ENCODE measurements around the gene FLOT2. TPM values are rescaled to one million over a fixed set of nuclear protein-coding genes. Genes with fewer than 3 reads are reported as not detected.

Gene FLOT2
- polyA plus RNA-seq, 1 of the 3 experiments (the other 2 are of a cell fraction) = 105 TPM

- Histone ChIP-seq H3K9me3 (no peaks in the 10 kb centered on the region), H3K9me2 (no peaks in the 10 kb centered on the region), H3F3A (replicated peaks; ENCODE audit: insufficient read depth) (no peaks in the 10 kb centered on the region), H3K36me3 (replicated peaks in 1 of 2; ENCODE audit: control insufficient read depth in 1 of 2, insufficient read depth in 2 of 2, low read length in 1 of 2) (peaks cover 17 to 71% of the 10 kb centered on the region in 2 experiments), H3K4me1 (ENCODE audit: control insufficient read depth in 1 of 2, insufficient read depth in 2 of 2, low read depth in 1 of 2, low read length in 1 of 2) (no peaks in the 10 kb centered on the region), H3K4me3 (ENCODE audit: low read depth in 2 of 2, low read length in 1 of 2) (no peak overlapping the region), H3K27me3 (ENCODE audit: insufficient read depth) (no peaks in the 10 kb centered on the region), H3K27ac (ENCODE audit: low read depth in 2 of 2, low read length in 1 of 2) (no peak overlapping the region), H3K9ac (no peak overlapping the region), H2AFZ (ENCODE audit: low read depth) (no peak overlapping the region), H3K79me2 (ENCODE audit: insufficient read depth) (no peaks in the 10 kb centered on the region), H4K20me1 (ENCODE audit: insufficient read depth) (no peaks in the 10 kb centered on the region), H3K4me2 (no peak overlapping the region)
- ChIA-PET POLR2A (interaction anchor here (0.6 kb wide), 1 partner anchor 53 kb away, joined by 3 read pairs; no protein-coding TSS in a partner anchor), CTCF (interaction anchor here (2.1 kb wide), 4 partner anchors 12 to 156 kb away, joined by 5 to 8 read pairs (median 7); partner anchors contain the start of gene TLCD1)
- no peak for TF ChIP-seq USF2 (IDR thresholded peaks at IDR 0.05; ENCODE audit: borderline replicate concordance, low read depth, low read length)
- TF ChIP-seq TCF12 (IDR thresholded peaks at IDR 0.05) = no peak
- 92% methylated on average over 13 of the region's 18 CpGs for WGBS (ENCODE audit: low lambda C conversion rate)
- no peak for DNase-seq
Measured at GRCh38 chr17:28882154-28882895, 15.2 kb downstream of the FLOT2 start.

- Histone ChIP-seq H2AFZ (ENCODE audit: low read depth) (no peak overlapping the region), H3K4me1 (ENCODE audit: control insufficient read depth in 1 of 2, insufficient read depth in 2 of 2, low read depth in 1 of 2, low read length in 1 of 2) (no peaks in the 10 kb centered on the region), H3K9me3 (no peaks in the 10 kb centered on the region), H3K27ac (ENCODE audit: low read depth in 2 of 2, low read length in 1 of 2) (no peak overlapping the region), H3K9ac (no peak overlapping the region), H3K36me3 (replicated peaks in 1 of 2; ENCODE audit: control insufficient read depth in 1 of 2, insufficient read depth in 2 of 2, low read length in 1 of 2) (peaks cover 17 to 71% of the 10 kb centered on the region in 2 experiments), H4K20me1 (ENCODE audit: insufficient read depth) (no peaks in the 10 kb centered on the region), H3K9me2 (no peaks in the 10 kb centered on the region), H3K4me3 (ENCODE audit: low read depth in 2 of 2, low read length in 1 of 2) (no peak overlapping the region), H3F3A (replicated peaks; ENCODE audit: insufficient read depth) (no peaks in the 10 kb centered on the region), H3K79me2 (ENCODE audit: insufficient read depth) (no peaks in the 10 kb centered on the region), H3K27me3 (ENCODE audit: insufficient read depth) (no peaks in the 10 kb centered on the region), H3K4me2 (no peak overlapping the region)
- ChIA-PET POLR2A (no interaction called here), CTCF (interaction anchor here (1.7 to 2.1 kb wide), 5 partner anchors 11 to 155 kb away, joined by 4 to 8 read pairs (median 6); partner anchors contain the start of gene TLCD1)
- 91% methylated on average over 11 of the region's 17 CpGs for whole genome bisulfite sequencing (ENCODE audit: low lambda C conversion rate)
- TF ChIP-seq, protein P1, sequence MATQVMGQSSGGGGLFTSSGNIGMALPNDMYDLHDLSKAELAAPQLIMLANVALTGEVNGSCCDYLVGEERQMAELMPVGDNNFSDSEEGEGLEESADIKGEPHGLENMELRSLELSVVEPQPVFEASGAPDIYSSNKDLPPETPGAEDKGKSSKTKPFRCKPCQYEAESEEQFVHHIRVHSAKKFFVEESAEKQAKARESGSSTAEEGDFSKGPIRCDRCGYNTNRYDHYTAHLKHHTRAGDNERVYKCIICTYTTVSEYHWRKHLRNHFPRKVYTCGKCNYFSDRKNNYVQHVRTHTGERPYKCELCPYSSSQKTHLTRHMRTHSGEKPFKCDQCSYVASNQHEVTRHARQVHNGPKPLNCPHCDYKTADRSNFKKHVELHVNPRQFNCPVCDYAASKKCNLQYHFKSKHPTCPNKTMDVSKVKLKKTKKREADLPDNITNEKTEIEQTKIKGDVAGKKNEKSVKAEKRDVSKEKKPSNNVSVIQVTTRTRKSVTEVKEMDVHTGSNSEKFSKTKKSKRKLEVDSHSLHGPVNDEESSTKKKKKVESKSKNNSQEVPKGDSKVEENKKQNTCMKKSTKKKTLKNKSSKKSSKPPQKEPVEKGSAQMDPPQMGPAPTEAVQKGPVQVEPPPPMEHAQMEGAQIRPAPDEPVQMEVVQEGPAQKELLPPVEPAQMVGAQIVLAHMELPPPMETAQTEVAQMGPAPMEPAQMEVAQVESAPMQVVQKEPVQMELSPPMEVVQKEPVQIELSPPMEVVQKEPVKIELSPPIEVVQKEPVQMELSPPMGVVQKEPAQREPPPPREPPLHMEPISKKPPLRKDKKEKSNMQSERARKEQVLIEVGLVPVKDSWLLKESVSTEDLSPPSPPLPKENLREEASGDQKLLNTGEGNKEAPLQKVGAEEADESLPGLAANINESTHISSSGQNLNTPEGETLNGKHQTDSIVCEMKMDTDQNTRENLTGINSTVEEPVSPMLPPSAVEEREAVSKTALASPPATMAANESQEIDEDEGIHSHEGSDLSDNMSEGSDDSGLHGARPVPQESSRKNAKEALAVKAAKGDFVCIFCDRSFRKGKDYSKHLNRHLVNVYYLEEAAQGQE (IDR thresholded peaks at IDR 0.05; ENCODE audit: low read depth, low read length) = no peak
- TF ChIP-seq GABPA (IDR thresholded peaks at IDR 0.05; ENCODE audit: low read depth) = no peak
- no peak for TF ChIP-seq IRF3 (IDR thresholded peaks at IDR 0.05; ENCODE audit: low read depth, low read length)
- TF ChIP-seq ZBTB33 (IDR thresholded peaks at IDR 0.05; ENCODE audit: borderline replicate concordance, low read depth) = no peak
- TF ChIP-seq PBX3 (IDR thresholded peaks at IDR 0.05) = no peak
- no peak for TF ChIP-seq CTCF (IDR thresholded peaks at IDR 0.05)
- TF ChIP-seq JUND (IDR thresholded peaks at IDR 0.05) = no peak
- DNase-seq = no peak
Measured at GRCh38 chr17:28881533-28882056, 15.9 kb downstream of the FLOT2 start.
